ENCODE results near the gene PRMT9.

PRMT9 gene

DNA sequence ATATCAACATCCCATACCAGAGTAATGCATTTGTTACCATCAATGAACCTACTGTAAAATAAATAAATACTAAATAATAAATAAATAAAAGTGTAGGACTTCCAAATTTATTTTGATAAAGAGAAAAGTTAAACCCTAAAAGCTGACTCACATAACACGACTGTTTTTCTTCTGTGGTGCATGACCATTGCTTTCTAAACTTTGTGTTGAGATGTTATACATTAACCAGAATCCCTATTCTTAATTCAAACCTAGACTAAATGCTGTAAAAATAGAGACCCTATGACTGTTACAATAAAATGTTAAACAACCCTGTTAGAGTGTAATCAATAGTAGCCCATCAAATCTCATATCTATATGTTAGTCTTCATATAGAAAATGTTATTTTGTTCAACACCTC is 20.9 kb upstream of the PRMT9 start:
- Mint-ChIP-seq H3K36me3 (ENCODE audit: low read depth) (no peaks in the 10 kb centered on the region), H3K4me3 (no peak overlapping the region), H3K4me1 (ENCODE audit: low read depth) (no peaks in the 10 kb centered on the region), H3K27ac (no peak overlapping the region), H3K27me3 (ENCODE audit: low read depth) (peaks cover 16% of the 10 kb centered on the region), H3K9me3 (no peaks in the 10 kb centered on the region)

DNA sequence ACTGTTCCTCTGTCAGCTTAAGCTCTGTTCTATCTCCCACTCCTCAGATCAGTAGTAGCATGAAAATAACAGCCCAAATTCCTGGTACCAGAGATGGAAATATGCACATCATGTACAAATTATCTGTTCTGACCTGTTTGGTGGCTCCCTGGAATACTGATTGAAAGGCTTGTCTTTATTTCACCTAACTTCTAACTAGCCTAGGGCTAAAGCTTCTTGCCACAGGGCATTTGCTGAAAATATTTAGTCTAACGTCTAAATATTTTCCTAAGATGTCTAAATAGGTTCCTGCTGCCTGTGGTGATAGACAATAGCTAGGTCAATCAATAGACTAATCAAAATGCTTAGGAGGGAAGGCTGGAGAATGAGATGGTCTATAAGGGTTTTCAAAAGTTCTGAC is 12.9 kb upstream of the PRMT9 start:
- Mint-ChIP-seq H3K4me3 (no peak overlapping the region), H3K36me3 (ENCODE audit: low read depth) (no peaks in the 10 kb centered on the region), H3K27me3 (ENCODE audit: low read depth) (peaks cover 24% of the 10 kb centered on the region), H3K27ac (no peak overlapping the region), H3K9me3 (no peaks in the 10 kb centered on the region), H3K4me1 (ENCODE audit: low read depth) (no peaks in the 10 kb centered on the region)

DNA sequence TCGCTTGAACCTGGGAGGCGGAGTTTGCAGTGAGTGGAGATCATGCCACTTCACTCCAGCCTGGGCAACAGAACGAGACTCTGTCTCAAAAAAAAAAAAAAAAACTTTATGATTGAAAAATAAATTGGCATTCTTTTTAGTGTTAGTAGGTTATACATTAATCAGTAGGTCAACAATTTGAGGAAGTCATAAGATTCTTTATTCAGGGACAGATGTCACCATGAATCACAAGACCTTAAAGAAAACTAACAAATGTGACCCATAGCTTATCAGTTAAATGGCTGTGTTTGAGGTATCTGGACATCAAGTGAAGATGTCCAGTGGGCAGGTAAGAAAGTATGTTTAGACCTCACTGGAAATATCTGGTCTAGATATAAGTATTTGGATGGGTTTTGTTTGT is 9.3 kb upstream of the PRMT9 start:
- H3K4me1 Mint-ChIP-seq (ENCODE audit: low read depth): peaks cover 4% of the 10 kb centered on the region
- H3K4me3 Mint-ChIP-seq: no peak overlapping the region
- H3K9me3 Mint-ChIP-seq: no peaks in the 10 kb centered on the region
- H3K27me3 Mint-ChIP-seq (ENCODE audit: low read depth): peaks cover 18% of the 10 kb centered on the region
- no peak overlapping the region for H3K27ac Mint-ChIP-seq
- no peaks in the 10 kb centered on the region for H3K36me3 Mint-ChIP-seq (ENCODE audit: low read depth)

DNA sequence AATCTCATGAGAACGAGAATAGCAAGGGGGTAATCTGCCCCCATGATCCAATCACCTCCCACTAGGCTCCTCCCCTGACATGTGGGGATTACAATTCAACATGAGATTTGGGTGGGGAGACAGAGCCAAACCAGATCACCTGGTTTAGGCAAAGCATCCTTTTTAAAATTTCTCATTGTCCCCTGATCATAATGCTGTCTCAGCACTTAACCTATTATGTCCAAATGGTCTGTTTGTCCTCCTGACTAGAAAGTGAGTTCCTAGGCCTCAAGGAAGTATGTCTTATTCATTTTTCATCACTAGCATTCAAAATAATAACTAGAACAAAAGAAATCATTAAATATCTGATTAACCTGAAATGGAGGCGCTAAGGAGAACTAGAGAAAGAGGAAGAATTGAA is 7.9 kb upstream of the PRMT9 start:
- no peak overlapping the region for H3K27ac Mint-ChIP-seq
- peaks cover 12% of the 10 kb centered on the region for H3K27me3 Mint-ChIP-seq (ENCODE audit: low read depth)
- H3K9me3 Mint-ChIP-seq: no peaks in the 10 kb centered on the region
- no peak overlapping the region for H3K4me3 Mint-ChIP-seq
- H3K36me3 Mint-ChIP-seq (ENCODE audit: low read depth): no peaks in the 10 kb centered on the region
- peaks cover 4% of the 10 kb centered on the region for H3K4me1 Mint-ChIP-seq (ENCODE audit: low read depth)

DNA sequence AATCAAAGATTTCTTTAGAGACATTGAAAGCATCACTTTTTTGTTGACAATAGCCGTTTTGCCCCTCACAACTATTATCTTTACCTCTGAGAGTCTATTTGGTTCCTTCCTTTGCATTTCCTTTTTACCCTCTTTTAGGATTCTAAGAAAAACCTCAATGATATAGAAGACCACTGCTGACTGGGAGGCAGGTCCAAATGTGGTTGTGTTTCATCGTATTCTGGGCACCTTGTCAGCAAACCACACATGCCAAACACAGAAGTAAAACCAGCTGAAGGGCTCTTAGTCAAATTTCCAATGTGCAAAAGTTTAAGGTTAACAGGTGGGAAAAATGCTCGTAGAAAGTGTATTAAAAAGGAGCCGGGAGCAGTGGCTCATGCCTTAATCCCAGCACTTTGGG is 5.1 kb upstream of the PRMT9 start:
- peaks cover 10% of the 10 kb centered on the region for H3K4me1 Mint-ChIP-seq (ENCODE audit: low read depth)
- no peaks in the 10 kb centered on the region for H3K36me3 Mint-ChIP-seq (ENCODE audit: low read depth)
- no peak overlapping the region for H3K27ac Mint-ChIP-seq
- H3K27me3 Mint-ChIP-seq (ENCODE audit: low read depth): peaks cover 18% of the 10 kb centered on the region
- H3K4me3 Mint-ChIP-seq: peak overlapping the region; percentile 35
- no peaks in the 10 kb centered on the region for H3K9me3 Mint-ChIP-seq

DNA sequence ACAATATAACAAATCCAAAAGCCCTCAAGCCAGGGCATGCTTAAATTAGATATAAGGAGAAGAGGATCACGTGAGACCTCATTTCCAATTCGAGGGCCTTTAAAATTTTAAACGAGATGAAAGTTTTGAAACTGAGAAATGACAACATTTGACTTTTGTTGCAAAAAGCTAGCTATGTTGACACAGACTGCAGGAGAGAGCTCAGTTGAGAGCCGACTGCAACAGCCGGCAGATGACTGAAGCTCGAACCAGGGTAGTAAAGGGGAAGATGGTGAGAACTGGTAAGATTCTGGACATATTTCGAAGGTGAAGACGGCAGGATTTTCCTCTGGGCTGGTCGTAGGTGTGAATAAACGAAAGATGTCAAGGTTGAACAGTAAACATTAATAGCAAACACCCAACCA is 773 bp downstream of the PRMT9 start:
- Mint-ChIP-seq H3K4me1 (ENCODE audit: low read depth) (peaks cover 22% of the 10 kb centered on the region), H3K36me3 (ENCODE audit: low read depth) (peaks cover 5% of the 10 kb centered on the region), H3K27me3 (ENCODE audit: low read depth) (peaks cover 13% of the 10 kb centered on the region), H3K9me3 (no peaks in the 10 kb centered on the region), H3K4me3 (peak overlapping the region; percentile 94), H3K27ac (peak overlapping the region; percentile 91)

DNA sequence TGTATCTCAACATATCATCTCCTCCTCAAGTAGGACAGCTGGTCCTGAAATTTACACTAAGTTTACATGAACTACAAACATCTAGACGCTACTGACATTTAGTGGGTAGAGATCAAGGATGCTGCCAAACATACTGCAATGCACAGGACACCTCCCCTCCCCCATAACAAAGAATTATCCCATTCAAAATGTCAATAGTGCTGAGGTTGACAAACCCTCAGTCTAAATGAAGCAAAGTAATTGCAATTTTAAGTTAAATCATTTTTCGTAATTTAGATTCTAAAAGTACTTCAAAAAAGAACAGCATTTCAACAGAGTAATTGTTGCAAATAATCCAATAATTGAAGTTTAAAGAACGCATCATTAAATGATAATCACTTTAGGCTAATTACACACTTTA is 1.2 kb downstream of the PRMT9 start:
- Mint-ChIP-seq H3K27ac (peak overlapping the region; percentile 1), H3K27me3 (ENCODE audit: low read depth) (peaks cover 13% of the 10 kb centered on the region), H3K4me3 (peak overlapping the region; percentile 94), H3K4me1 (ENCODE audit: low read depth) (peaks cover 22% of the 10 kb centered on the region), H3K36me3 (ENCODE audit: low read depth) (peaks cover 7% of the 10 kb centered on the region), H3K9me3 (no peaks in the 10 kb centered on the region)

DNA sequence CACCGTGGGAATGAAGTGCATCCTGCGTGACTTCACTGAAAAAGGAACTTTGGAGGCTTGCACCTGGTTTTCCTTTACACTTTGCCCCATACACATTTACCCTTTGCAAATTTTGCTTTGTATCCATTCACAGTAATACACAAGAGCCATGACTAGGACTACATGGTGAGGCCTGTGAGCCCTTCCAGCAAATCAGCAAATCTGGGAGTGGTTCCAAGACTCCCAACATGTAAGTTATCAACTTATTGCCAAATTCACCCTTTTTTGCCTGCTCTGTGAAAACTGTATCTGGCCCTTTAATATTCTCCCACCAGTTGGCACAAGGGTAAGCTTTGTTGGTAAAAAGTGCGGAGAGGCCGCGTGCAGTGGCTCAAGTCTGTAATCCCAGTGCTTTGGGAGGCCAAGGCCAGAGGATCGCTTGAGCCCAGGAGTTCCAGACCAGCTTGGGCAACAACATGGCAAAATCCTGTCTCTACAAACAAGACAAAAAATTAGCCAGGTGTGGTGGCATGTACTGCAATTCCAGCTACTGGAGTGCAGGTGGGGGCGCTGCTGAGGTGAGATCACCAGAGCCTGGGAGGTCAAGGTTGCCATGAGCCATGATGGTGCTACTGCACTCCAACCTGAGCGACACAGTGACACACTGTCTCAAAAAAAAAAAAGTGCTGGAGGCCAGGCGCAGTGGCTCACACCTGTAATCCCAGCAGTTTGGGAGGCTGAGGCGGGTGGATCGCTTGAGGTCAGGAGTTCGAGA is 5.0 kb downstream of the PRMT9 start:
- Mint-ChIP-seq H3K27ac (no peak overlapping the region), H3K4me3 (no peak overlapping the region), H3K9me3 (no peaks in the 10 kb centered on the region), H3K27me3 (ENCODE audit: low read depth) (no peaks in the 10 kb centered on the region), H3K4me1 (ENCODE audit: low read depth) (peaks cover 17% of the 10 kb centered on the region), H3K36me3 (ENCODE audit: low read depth) (peaks cover 7% of the 10 kb centered on the region)

DNA sequence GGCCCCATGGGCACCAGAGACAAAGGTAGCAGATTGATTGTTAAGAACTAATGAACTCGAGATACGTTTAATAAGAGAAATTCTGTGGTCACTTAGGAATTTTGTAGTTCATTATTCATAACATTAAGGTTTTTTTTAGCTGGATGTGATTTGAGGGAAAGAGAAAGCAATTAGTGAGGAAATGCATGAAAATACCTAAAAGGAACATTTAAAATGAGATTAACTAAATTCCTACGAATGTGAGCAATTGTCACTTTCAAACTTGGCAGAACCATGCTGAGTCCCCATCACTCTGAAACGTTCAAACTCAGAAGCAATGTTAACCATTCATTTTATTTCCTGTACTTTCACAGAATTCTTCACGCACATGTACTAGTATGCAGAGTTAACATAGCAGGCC is 5.9 kb downstream of the PRMT9 start:
- H3K36me3 Mint-ChIP-seq (ENCODE audit: low read depth): peaks cover 9% of the 10 kb centered on the region
- no peaks in the 10 kb centered on the region for H3K27me3 Mint-ChIP-seq (ENCODE audit: low read depth)
- no peak overlapping the region for H3K27ac Mint-ChIP-seq
- no peak overlapping the region for H3K4me3 Mint-ChIP-seq
- peaks cover 15% of the 10 kb centered on the region for H3K4me1 Mint-ChIP-seq (ENCODE audit: low read depth)
- H3K9me3 Mint-ChIP-seq: no peaks in the 10 kb centered on the region

DNA sequence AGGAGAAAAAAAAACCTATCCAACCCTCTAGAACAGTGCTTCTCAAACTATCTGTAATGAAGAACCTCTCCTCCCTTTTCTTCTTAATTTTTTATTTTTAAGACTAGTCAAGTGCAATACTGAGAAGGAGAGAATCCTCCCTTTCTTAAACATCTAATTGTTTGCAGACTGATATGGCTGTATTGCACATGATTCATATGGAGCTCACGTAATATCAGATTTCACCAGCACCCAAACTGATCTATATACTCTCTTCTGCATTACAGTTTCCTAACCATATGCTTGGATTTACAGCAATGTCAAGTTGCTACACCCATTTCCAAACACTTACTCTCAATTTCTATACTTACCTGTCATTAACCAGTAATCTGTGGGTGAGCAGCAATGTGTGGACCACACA is 9.5 kb downstream of the PRMT9 start:
- Mint-ChIP-seq H3K4me1 (ENCODE audit: low read depth) (no peaks in the 10 kb centered on the region), H3K27me3 (ENCODE audit: low read depth) (no peaks in the 10 kb centered on the region), H3K36me3 (ENCODE audit: low read depth) (peaks cover 22% of the 10 kb centered on the region), H3K4me3 (no peak overlapping the region), H3K27ac (no peak overlapping the region), H3K9me3 (no peaks in the 10 kb centered on the region)

DNA sequence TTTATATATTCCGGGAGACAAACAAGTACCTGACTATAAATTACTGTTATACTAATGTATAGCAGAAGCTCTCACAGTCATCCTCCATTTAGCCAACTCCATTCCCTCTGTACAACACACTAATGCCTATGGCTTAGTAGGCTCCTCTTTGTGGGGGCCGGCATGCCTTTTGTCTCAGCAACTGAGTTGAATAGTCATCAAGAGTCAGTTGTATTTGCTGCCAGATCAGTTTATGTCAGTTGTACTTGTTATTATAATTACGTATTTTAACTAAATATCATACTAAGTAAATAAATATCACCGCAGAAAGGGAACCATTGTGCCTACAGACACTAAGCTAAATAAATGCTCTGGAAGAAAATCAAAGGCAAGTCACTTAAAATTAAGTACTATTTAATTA is 9.9 kb downstream of the PRMT9 start:
- no peak overlapping the region for H3K27ac Mint-ChIP-seq
- no peaks in the 10 kb centered on the region for H3K9me3 Mint-ChIP-seq
- no peak overlapping the region for H3K4me3 Mint-ChIP-seq
- no peaks in the 10 kb centered on the region for H3K4me1 Mint-ChIP-seq (ENCODE audit: low read depth)
- no peaks in the 10 kb centered on the region for H3K27me3 Mint-ChIP-seq (ENCODE audit: low read depth)
- H3K36me3 Mint-ChIP-seq (ENCODE audit: low read depth): peaks cover 21% of the 10 kb centered on the region

DNA sequence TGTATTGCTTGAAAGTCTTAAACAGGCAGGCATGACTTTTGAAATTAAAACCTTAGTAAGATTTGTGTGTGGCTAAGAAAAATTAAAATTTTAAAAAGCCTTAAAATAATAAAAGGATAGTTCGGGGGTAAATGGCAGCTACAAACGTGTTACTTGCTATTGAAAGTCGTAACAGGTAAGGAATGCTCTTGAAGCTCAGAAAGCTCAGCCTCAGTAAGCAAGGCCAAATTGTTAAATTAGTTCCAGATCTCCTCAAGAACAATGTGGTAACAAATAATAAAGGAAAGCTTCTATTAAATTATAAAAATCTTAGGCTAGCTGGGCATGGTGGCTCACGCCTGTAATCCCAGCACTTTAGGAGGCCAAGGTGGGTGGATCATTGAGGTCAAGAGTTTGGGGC is 25.5 kb downstream of the PRMT9 start:
- Mint-ChIP-seq H3K4me1 (ENCODE audit: low read depth) (no peaks in the 10 kb centered on the region), H3K9me3 (no peaks in the 10 kb centered on the region), H3K4me3 (no peak overlapping the region), H3K27me3 (ENCODE audit: low read depth) (no peaks in the 10 kb centered on the region), H3K36me3 (ENCODE audit: low read depth) (peaks cover 18% of the 10 kb centered on the region), H3K27ac (no peak overlapping the region)

DNA sequence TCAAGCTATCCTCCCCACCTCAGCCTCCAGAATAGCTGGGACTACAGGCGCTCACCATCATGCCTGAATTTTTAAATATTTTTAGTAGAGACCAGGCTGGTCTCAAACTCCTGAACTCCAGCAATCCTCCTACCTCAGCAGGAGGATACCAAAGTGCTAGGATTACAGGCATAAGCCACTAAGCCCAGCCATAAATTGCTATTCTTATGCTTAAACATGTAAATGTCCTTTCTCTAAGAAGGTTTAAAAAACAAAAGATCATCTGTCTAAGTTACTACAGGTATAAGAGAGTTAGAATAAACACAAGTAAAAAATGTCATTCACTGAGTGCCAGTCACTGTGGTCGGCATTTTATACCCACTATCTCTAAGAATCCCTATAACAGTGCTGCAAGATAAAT is 28.3 kb downstream of the PRMT9 start:
- H3K27ac Mint-ChIP-seq: no peak overlapping the region
- no peaks in the 10 kb centered on the region for H3K27me3 Mint-ChIP-seq (ENCODE audit: low read depth)
- no peak overlapping the region for H3K4me3 Mint-ChIP-seq
- H3K4me1 Mint-ChIP-seq (ENCODE audit: low read depth): peaks cover 2% of the 10 kb centered on the region
- H3K36me3 Mint-ChIP-seq (ENCODE audit: low read depth): peaks cover 24% of the 10 kb centered on the region
- H3K9me3 Mint-ChIP-seq: no peaks in the 10 kb centered on the region

DNA sequence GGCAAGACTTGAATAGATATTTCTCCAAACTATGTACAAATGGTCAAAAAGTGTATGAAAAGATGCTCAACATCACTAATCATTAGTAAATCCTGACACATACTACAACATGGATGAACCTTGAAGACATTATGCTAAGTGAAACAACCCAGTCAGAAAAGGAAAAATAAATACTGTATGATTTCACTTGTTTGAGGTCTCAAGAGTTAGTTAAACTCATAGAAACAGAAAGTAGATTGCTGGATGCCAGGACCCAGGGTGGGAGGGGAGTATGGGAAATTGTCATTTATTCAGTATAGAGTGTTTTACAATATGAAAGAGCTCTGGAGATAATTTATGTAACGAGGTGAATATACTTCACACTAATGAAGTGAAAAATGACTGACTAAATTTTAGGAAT is 32.4 kb downstream of the PRMT9 start:
- Mint-ChIP-seq H3K27ac (no peak overlapping the region), H3K36me3 (ENCODE audit: low read depth) (peaks cover 39% of the 10 kb centered on the region), H3K4me1 (ENCODE audit: low read depth) (peaks cover 5% of the 10 kb centered on the region), H3K27me3 (ENCODE audit: low read depth) (no peaks in the 10 kb centered on the region), H3K4me3 (no peak overlapping the region), H3K9me3 (no peaks in the 10 kb centered on the region)

DNA sequence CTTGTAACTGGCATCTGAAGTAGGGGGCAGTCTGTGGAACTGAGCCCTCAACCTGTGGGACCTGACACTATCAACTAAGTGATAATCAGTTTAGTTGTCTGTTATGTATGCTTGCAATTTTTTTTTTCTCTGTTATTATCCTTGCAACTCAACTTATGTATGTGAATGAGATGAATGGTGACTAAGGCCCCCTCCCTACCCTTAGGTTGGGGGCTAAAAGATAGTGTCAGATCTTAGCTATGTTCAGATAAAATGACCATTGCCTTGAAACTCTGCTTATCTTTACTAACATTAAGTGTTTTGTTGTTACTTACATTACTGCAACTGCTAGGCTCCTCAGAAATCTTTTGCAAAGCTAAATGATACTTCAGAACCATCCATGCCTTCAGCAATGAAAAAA is 35.3 kb downstream of the PRMT9 start:
- Mint-ChIP-seq H3K27ac (no peak overlapping the region), H3K36me3 (ENCODE audit: low read depth) (peaks cover 30% of the 10 kb centered on the region), H3K4me3 (no peak overlapping the region), H3K9me3 (no peaks in the 10 kb centered on the region), H3K27me3 (ENCODE audit: low read depth) (no peaks in the 10 kb centered on the region), H3K4me1 (ENCODE audit: low read depth) (peaks cover 5% of the 10 kb centered on the region)

DNA sequence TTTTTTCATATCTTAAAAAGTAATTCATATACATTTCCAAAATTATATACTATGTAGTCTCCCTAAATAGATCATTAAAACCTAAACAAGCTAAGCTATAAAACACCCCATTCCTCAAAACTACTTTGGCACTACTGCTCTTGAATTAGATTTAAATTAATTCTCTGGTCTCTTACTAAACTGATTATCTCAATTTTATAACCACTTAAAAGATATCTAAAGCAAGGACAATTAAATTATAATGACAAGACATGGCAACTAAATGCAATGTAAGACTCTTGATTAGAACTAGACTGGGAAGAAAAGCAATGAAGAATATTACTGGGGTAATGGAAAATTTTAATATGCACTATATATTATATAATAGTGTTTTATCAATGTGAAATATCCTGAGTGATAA is 38.9 kb downstream of the PRMT9 start:
- Mint-ChIP-seq H3K9me3 (no peaks in the 10 kb centered on the region), H3K27ac (no peak overlapping the region), H3K4me3 (no peak overlapping the region), H3K4me1 (ENCODE audit: low read depth) (peaks cover 3% of the 10 kb centered on the region), H3K36me3 (ENCODE audit: low read depth) (peaks cover 36% of the 10 kb centered on the region), H3K27me3 (ENCODE audit: low read depth) (no peaks in the 10 kb centered on the region)
